ENCODE data around the gene PLEKHO2.
A peak's percentile ranks its signal among the peaks of the same experiment; 100 is the strongest.
"Not testable (repeated sequence)": the region's sequence is repeated elsewhere in the genome, so short reads cannot be mapped to it uniquely, and the experiment has no call there.

The PLEKHO2 gene

DNA sequence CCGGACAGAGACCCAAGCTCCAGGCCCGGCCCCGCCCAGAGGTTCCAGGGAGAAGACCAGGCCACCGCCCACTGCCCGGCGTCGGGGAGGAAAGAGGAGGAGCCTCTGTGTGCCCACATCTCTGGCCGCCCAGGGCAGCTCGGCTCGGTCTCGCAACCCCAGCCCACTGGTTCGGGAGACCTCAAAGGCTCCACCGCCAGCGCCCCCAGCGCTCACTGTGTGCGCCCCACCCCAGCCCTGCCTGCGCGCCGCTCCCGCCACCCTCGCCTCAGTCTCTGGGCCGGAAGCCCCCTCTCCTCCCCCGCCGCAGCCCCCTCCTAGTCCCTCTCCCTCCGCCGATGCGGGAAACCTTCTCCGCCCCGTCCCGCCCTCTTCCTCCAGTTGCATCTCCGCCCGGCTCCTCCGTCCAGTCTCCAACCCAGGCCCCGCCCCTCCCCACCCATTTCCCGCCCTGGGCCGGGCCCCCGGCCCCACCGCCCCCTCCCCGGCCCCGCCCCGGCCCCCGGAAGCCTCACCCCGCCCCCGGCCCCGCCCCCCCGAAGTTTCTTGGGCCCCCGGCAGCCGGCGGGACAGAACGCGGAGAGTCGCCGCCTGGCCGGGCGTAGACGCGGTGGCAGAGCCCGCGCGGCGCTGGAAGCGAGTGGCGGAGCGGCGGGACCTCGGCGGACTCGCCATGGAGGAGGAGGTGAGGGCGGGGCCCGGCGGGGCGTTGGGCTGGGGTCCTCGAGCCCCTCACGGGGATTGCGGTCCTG lies at the start of gene PLEKHO2:
PLEKHO2 (plus strand) TSS at position 572 of the 752 bp plus-strand sequence; CDS start at position 674, 102 bp downstream.
- peak; percentile 64 to 90 (median 71) for DNase-seq (ENCODE audit: low read depth in 3 of 3)

- DNase-seq (ENCODE audit: low read depth in 3 of 3), result no peak
Observed at GRCh38 chr15:64792282-64792681, 49.4 kb upstream of the PLEKHO2 start.

GRCh38 chr15:64795299-64795698 lies 46.4 kb upstream of the PLEKHO2 start:
- not testable (repeated sequence) for DNase-seq (ENCODE audit: low read depth in 3 of 3)

GRCh38 chr15:64795921-64796320 lies 45.8 kb upstream of the PLEKHO2 start:
- not testable (repeated sequence) for DNase-seq (ENCODE audit: low read depth in 3 of 3)

- DNase-seq (ENCODE audit: low read depth in 3 of 3), result not testable (repeated sequence)
Observed at GRCh38 chr15:64798905-64799304, 42.8 kb upstream of the PLEKHO2 start.

DNA sequence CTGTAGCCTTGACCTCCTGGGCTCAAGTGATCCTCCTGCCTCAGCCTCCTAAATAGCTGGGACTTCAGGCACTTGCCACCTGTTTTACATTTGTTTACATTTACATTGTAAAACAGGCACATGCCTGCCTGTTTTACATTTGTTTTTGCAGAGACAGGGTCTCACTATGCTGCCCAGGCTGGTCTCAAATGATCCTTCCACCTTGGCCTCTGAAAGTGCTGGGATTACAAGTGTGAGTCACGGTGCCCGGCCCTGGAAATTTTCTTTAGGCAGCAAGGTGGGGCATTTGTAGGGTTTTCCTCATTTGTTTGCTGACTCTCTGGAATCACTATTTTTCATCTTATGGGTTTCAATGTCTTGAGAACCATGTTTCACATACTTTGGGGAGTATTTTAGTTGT lies 41.2 kb upstream of the PLEKHO2 start:
- DNase-seq (ENCODE audit: low read depth in 3 of 3), result no peak

DNA sequence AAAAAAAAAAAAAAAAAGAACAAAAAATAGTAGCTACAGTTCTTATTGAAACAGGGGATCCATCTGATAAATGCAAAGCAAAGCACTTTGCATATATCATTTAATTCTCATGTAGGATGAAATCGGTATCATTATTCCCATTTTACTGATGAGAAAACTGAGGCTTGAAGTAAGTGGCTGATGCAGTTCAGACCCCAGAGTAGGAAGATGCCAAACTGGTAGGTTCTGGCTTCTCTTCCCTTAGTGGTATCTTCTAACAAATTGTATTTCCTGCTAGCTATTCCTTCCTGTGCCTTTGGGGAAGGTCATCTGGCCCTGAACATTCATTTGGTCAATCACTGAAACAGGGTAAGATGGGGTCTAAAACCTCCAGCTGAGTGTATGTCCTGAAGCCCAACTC lies 38.2 kb upstream of the PLEKHO2 start:
- no peak for DNase-seq (ENCODE audit: low read depth in 3 of 3)

- no peak for DNase-seq (ENCODE audit: low read depth in 3 of 3)
Observed at GRCh38 chr15:64804619-64805018, 37.1 kb upstream of the PLEKHO2 start.

DNA sequence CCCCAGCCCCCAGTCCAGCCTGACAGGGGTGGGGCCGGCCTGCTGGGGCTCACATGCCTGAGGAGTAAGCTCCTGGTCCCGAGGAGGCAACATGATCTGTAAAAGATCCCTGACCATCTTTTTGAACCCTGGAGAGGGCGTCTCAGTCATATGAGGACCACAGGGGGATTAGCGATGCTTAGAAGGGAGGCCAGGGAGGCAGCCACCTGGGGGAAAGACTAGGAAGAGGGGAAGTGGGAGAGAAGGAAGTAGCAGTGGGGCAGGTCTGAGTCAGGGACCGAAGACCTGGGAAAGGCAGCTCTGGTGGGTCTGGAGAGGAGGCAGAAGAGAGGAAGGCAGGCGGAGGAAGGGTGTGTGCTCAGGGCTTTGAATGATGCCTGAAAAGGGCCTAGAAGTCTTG lies 35.2 kb upstream of the PLEKHO2 start:
- DNase-seq (ENCODE audit: low read depth in 3 of 3), result no peak

GRCh38 chr15:64807051-64807749 lies 34.5 kb upstream of the PLEKHO2 start:
- DNase-seq (ENCODE audit: low read depth in 3 of 3), result no peak

GRCh38 chr15:64807751-64808222 lies 33.9 kb upstream of the PLEKHO2 start:
- no peak for DNase-seq (ENCODE audit: low read depth in 3 of 3)

DNA sequence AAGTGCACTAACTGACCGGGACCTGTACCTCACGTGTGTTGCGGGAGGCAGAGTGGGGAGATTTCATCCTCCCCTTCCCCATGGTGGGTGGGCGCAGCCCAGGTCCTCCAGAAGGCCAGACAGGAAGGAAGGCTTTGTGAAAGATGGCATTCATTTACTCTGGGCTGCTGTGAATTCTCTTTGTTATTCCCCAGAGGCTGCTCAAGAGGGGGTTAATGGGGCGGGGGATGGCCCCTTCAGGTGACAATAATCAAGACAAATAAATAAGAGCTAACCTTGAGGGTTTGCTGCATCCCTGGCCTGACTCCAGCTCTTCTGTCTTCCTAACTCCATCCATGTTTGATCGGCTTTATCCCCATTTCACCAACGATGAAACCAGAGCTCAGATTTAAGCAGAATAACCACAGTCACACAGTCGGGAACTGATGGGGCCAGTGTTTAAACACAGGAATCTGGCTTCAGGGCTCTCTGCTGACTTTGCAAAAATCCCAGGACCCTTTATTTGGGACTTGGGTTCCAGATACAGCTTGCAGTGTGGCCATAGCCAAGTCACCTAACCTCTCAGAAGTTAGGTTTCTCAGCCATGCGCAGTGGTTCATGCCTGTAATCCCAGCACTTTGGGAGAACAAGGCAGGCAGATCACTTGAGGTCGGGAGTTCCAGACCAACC lies 32.8 kb upstream of the PLEKHO2 start:
- no peak for DNase-seq (ENCODE audit: low read depth in 3 of 3)

- DNase-seq (ENCODE audit: low read depth in 3 of 3), result peak; percentile 40 to 62 (median 60)
Observed at GRCh38 chr15:64809649-64810496, 31.8 kb upstream of the PLEKHO2 start.

DNA sequence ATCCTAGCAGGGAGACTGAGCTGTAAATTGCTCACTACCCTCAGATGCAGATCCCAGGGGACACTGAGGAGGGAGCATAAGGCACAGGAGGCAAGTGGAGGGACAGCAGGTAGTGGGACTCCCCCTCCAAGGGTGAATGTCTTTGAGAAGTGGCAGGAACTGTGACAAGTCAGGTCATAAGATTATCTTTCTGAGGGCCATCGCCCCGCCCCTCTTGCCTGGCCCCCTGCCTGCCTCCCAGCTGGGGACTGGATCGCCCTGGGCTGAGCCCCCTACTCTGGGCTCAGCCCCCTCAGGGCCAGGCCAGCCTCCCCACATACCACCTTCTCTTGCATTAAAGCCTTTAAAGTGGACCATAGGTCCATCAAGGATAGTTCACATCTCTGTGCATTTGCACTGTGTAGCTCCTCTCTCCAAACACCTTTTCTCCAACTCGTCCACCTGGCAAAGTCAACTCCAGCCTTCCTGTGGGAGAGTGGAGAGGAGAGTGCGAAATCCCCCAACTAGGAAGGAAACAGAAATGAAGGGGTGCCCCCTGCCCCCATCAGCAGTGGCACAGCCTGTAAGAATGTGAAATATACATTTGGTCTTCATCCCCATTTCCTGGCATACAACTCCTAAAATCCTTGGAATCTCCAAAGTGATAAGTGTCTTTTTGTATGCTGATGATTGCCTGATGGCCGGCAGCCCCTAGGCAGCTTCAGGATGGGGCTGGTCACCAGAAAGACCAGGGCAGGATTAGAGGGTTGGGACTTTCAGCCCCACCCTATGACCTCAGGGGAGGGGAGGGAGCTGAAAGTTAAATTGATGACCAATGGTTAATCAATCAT lies 31.0 kb upstream of the PLEKHO2 start:
- DNase-seq (ENCODE audit: low read depth in 3 of 3), result no peak

DNA sequence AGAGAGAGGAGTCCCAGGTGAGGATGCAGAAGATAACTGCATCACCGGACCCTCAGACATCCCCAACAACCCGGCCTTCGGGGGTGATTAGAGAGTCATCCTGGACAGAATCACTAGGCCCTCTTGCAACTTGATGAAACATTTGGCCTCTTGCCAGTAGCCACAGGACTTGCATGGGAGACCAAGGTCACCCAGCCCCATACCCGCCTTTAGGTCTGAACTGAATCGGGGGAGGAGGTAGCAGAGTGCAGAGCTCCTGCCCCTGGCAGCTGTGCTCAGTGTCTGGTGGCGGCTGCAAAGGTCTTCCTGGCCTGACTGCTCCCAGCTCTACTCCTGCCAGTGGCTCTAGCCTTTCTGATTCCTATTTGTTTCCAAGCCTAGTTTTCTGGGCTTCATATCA lies 28.6 kb upstream of the PLEKHO2 start:
- DNase-seq (ENCODE audit: low read depth in 3 of 3), result no peak

DNA sequence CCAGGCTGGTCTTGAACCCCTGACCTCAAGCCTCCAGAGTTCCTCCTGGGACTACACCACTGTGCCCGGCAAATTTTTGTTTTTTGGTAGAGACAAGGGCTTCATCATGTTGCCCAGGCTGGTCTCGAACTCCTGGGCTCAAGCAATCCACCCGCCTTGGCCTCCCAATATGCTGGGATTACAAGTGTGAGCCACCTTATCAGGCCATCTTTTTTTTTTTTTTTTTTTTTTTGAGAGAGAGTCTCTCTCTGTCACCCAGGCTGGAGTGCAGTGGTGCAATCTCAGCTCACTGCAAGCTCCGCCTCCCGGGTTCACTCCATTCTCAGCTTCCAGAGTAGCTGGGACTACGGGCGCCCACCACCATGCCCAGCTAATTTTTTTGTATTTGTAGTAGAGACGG lies 27.4 kb upstream of the PLEKHO2 start:
- not testable (repeated sequence) for DNase-seq (ENCODE audit: low read depth in 3 of 3)

DNA sequence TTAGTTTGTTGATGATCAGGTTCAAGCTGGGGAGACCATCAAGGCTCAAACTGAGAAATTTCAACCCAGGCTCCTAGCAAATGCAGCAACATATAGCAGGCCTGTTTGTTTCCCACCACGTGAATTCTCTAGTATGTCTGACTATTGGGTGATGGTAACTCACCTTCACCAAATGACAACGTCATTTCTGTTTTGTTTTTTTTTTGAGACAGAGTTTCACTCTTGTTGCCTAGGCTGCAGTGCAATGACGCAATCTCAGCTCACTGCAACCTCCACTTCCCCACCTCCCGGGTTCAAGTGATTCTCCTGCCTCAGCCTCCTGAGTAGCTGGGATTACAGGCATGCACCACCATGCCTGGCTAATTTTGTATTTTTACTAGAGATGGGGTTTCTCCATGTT lies 26.8 kb upstream of the PLEKHO2 start:
- DNase-seq (ENCODE audit: low read depth in 3 of 3), result not testable (repeated sequence)

GRCh38 chr15:64816452-64816851 lies 25.3 kb upstream of the PLEKHO2 start:
- DNase-seq (ENCODE audit: low read depth in 3 of 3), result no peak

GRCh38 chr15:64824929-64825430 lies 16.7 kb upstream of the PLEKHO2 start:
- DNase-seq (ENCODE audit: low read depth in 3 of 3), result no peak

Measured in stimulated activated CD4-positive, alpha-beta T cell treated with anti-CD3 and anti-CD28 coated beads, TNF-alpha, amount 100 ng/mL, for 48 hours (primary cell).